Lower leg skin (tissue), 4 donors: ENCODE results near the gene PPP1R15B. TPM values are rescaled to one million over a fixed set of nuclear protein-coding genes. Genes with fewer than 3 reads are reported as not detected.

ENCODE experiments used
- DNase-seq, 2 donors: peaks; one replicate each; pipeline ENCODE4 v3.0.0-alpha.2; 2019; ENCODE audit warnings: low spot score in 2 of 2
- H3K4me3 ChIP-seq: fragments of 200-600 bp; sonication (generic); 2 replicates; pipeline ENCODE4 v1.5.1; 2017; ENCODE audit warnings: mild to moderate bottlenecking, low read depth; ENCODE audit not compliant: poor library complexity, severe bottlenecking
- CTCF ChIP-seq, 3 donors: fragments of 450-650 bp; IDR thresholded peaks; one replicate each; pipeline ENCODE4 v1.5.1; 2016; ENCODE audit warnings: antibody characterized with exemption in 3 of 3, mild to moderate bottlenecking in 3 of 3, moderate library complexity in 2 of 3
- POLR2A ChIP-seq, 2 donors: fragments of 450-650 bp; IDR thresholded peaks; one replicate each; pipeline ENCODE4 v1.6.1; 2016 to 2017; ENCODE audit warnings: antibody characterized with exemption in 2 of 2, mild to moderate bottlenecking in 1 of 2, moderate library complexity in 1 of 2
- WGBS, 2 donors: methylation state at CpG; one replicate each; pipeline ENCODE4 v1.1.5; 2018; 5-methylcytosine and 5-hydroxymethylcytosine counted together
- intact Hi-C: fragments of 100-400 bp; cut with DNase I; formaldehyde crosslinking; loops from one replicate; pipeline ENCODE4 v1.15.0; 2023; ENCODE audit warnings: low total_unique reads
- total RNA-seq, 4 donors: library from RNA; depleted of rRNA; stranded (reverse); fragments of >200 nt; gene quantifications; one replicate each; pipeline ENCODE4 v1.1.0, GENCODE V29; 2016

Gene PPP1R15B
- total RNA-seq, 4 donors from 2014 or later: 37.9 to 56.4 (median 49.5) TPM

DNA sequence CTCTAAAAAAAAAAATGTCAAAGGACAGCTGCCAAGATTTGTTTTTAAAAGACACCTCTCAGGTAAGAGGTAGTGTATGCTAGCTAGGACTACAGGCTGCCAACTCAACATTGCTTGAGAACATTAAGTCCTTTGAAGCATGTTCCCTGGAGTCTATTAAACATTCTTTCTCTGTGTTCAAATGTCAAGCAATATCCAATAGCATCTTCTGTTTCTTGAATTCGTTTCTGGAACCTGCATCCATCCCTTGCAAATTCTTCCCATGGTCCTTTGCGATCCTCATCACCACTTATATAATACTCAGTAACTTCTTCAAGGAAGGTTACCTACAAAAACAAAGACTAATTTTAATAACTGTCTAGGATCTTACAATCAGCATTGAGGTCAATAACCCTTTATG, 5.6 kb downstream of the PPP1R15B start:
- WGBS, 2 donors: 17 to 24% methylated on average over 2 of the region's 2 CpGs
- no peak overlapping the region for H3K4me3 ChIP-seq
- peak in 1 of 2 donors; percentile 7 for DNase-seq
- intact Hi-C loops: no loop called here
- TF ChIP-seq CTCF (IDR thresholded peaks at IDR 0.05) (no peak), POLR2A (IDR thresholded peaks at IDR 0.05) (no peak)

- no peak overlapping the region for H3K4me3 ChIP-seq
- TF ChIP-seq CTCF (IDR thresholded peaks at IDR 0.05) (no peak), POLR2A (IDR thresholded peaks at IDR 0.05) (no peak)
- 76 to 82% methylated on average over 2 of the region's 2 CpGs for WGBS, 2 donors
- DNase-seq: no peak
- intact Hi-C loops: no loop called here
Measured at GRCh38 chr1:204404629-204405028, 7.0 kb downstream of the PPP1R15B start.

DNA sequence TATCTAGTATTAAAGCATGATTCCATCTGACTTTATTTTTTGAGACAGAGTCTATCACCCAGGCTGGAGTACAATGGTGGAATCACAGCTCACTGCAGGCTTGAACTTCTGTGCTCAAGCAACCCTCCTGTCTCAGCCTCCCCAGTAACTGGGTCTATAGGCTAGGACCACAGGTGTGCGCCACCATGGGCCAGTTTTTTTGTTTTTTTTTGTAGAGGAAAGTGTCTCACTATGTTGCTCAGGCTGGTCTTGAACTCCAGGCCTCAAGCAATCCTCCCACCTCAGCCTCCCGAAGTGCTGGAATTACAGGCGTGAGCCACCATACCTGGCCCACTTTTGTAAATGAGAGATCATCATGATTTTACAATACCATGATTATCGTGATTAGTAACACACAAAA, 9.2 kb downstream of the PPP1R15B start:
- intact Hi-C loops: no loop called here
- no peak for TF ChIP-seq CTCF (IDR thresholded peaks at IDR 0.05)
- DNase-seq: no peak
- 93 to 97% methylated on average over 4 of the region's 4 CpGs for WGBS, 2 donors
- no peak overlapping the region for H3K4me3 ChIP-seq

DNA sequence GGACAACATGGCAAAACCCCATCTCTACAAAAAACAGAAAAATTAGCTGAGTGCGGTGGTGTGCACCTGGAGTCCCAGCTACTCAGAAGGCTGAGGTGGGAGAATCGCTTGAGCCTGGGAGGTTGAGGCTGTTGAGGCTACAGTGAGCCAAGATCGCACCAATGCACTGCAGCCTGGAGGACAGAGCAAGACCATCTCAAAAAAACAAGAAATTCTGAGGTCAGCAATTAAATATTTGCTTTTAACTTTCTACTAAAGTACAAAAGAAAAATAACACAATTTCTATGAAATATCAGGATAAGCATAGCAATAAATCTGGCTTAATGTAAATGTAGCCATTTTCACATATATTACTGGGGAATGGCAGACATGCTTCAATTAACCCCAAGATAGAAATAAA, 9.9 kb downstream of the PPP1R15B start:
- TF ChIP-seq POLR2A (IDR thresholded peaks at IDR 0.05) (no peak), CTCF (IDR thresholded peaks at IDR 0.05) (no peak)
- intact Hi-C loops: no loop called here
- no peak overlapping the region for H3K4me3 ChIP-seq
- DNase-seq: peak in 1 of 2 donors; percentile 1
- 92 to 95% methylated on average over 3 of the region's 3 CpGs for WGBS, 2 donors

DNA sequence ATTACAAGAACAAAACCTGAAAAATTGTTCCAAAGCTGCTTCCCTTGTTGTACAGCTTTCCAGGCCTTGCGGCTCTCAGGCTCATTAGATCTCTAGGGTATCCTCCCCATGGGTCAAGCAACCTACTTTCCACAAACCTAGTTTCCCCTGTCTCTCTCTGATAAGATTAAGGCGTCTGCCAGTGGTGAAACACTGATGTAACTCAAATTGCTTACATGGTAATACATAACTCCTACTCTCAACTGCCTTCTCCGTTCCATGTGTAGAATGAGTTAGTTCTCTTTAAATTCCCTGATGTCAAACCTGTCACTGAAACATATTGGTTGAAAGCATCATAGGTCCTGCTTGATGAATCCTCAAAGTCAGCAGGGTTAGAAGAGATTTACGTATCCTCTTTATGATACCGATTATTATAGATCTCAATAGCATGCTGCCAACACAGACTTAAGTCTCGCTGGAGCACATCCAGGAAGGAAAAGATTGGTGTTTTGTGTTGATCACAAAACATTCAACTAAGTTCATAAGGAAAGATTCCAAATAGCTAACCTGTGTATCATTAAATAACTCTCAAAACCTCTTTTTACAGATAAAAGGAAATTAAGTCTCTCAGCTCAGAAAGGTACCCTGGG, 10.6 kb downstream of the PPP1R15B start:
- no peak overlapping the region for H3K4me3 ChIP-seq
- intact Hi-C loops: no loop called here
- WGBS, 2 donors: 80 to 86% methylated on average over 6 of the region's 6 CpGs
- TF ChIP-seq POLR2A (IDR thresholded peaks at IDR 0.05) (no peak), CTCF (IDR thresholded peaks at IDR 0.05) (no peak)
- DNase-seq: no peak
